HG03520 (cell line): ENCODE measurements around the gene AP4S1.
A peak's percentile ranks its signal among the peaks of the same experiment; 100 is the strongest.
"Not testable (repeated sequence)": the region's sequence is repeated elsewhere in the genome, so short reads cannot be mapped to it uniquely, and the experiment has no call there.

Experiments used
- ATAC-seq: cut with Tn5 transposase; IDR thresholded peaks from one replicate; pipeline ENCODE4 v1.9.1; 2021; ENCODE audit warnings: mild to moderate bottlenecking, moderate library complexity; ENCODE audit not compliant: unreplicated experiment

The AP4S1 gene

DNA sequence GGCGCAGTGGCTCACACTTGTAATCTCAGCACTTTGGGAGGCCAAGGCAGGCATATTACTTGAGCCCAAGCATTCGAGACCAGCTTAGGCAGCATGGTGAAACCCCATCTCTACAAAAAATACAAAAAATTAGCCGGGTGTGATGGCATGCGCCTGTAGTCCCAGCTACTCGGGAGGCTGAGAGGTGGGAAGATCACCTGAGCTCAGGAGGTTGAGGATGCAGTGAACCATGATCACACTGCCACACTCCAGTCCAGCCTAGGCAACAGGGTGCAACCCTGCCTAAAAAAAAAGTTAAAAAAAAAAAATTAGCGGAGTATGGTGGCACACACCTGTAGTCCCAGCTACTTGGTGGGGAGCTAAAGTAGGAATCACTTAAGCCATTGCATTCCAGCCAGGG, 21.4 kb upstream of the AP4S1 start:
- not testable (repeated sequence) for ATAC-seq

DNA sequence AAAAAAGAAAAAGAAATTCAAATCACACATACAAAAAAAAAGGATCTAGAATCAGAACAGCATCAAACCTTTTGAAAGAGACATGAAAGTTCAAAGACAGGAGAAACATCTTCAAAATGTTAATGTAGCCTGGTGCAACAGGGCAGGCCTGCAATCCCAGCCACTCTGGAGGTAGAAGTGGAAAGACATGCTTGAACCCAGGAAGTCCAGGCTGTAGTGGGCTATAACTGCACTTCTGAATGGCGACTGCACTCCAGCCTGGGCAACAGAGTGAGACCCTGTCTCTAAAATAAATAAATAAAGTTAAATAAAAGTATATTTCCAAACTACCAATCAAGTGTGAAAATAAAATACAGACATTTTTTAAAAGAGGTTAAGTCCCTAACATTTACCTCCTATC, 18.7 kb upstream of the AP4S1 start:
- no peak for ATAC-seq

DNA sequence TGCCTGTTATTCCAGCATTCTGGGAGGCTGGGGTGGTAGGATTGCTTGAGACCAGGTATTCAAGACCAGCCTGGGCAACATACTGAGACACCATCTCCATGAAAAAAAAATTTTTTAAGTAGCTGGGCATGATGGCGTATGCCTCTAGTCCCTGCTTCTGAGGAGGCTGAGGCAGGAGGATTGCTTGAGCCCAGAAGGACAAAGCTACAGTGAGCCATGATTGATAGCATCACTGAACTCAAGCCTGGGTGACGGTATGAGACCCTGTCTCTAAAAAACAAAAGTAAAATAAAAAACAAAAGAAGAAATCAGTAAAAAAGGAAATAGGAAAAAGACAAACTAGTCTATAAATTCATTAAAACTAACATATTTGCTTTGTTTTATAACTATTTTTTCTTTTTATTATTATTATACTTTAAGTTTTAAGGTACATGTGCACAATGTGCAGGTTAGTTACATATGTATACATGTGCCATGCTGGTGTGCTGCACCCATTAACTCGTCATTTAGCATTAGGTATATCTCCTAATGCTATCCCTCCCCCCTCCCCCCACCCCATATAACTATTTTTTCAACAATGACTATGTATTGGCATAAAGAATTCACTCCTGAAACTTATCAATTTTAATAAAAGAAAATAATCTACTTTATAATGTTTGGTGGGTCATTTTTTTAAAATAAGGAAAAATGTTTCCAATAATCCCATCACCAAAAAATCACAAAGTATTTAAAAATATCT, 15.4 kb upstream of the AP4S1 start:
- ATAC-seq: no peak

DNA sequence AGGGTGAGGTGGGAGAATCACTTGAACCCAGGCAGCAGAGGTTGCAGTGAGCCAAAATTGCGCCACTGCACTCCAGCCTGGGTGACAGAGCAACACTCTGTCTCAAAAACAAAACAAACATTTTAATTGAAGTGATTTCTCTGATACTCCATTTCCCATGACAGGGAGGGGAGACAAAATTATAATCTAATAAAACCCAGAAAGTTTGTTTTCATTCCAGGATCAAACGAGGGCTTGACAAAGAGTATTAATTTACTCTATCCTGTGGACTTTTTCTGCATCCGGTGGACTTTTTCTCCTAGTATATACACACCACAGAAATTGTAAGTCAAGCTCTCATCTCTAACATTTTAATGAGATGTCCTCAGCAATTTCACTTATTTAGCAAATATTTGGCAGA, 14.5 kb upstream of the AP4S1 start:
- no peak for ATAC-seq

DNA sequence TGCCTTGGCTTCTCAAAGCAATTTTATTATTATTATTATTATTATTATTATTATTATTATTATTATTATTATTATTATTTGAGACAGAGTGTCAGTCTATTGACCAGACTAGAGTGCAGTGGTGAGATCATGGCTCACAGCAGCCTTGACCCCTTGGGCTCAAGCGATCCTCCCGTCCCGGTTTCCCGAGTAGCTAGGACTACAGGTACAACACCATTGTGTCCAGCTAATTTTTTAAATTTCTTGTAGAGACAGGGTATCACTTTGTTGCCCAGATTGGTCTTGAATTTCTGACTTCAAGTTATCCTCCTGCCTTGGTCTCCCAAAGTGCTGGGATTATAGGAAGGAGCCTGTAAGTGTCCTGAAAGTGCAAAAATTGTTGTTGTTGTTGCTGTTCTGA, 11.6 kb upstream of the AP4S1 start:
- ATAC-seq: no peak

DNA sequence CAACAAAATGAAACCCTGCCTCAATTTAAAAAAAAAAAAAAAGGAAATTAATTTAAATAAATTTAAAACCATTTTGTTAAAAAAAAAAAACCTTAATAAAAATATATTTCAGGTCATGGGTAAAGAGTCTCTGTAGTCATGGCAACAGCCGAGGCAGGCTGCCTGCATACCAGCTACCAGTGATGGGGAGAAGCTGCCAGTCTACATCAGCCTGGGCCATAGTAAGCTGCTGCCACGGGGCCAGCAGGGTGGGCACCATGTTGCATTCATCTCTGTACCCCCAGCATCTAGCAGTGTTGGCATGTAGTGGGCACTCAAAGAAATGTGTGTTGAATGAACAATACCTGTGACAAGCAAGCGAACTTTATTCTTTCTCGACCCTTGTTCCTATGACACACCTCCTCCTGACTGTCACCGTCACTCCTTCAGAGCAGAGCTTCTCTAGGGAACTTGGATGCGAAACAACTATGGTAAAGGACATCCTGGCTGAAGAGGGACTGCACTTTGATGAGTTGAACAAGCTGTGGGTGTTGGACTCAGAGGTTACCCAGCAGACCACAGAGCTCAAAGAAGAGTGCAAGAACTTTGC, 7.3 kb upstream of the AP4S1 start:
- no peak for ATAC-seq

DNA sequence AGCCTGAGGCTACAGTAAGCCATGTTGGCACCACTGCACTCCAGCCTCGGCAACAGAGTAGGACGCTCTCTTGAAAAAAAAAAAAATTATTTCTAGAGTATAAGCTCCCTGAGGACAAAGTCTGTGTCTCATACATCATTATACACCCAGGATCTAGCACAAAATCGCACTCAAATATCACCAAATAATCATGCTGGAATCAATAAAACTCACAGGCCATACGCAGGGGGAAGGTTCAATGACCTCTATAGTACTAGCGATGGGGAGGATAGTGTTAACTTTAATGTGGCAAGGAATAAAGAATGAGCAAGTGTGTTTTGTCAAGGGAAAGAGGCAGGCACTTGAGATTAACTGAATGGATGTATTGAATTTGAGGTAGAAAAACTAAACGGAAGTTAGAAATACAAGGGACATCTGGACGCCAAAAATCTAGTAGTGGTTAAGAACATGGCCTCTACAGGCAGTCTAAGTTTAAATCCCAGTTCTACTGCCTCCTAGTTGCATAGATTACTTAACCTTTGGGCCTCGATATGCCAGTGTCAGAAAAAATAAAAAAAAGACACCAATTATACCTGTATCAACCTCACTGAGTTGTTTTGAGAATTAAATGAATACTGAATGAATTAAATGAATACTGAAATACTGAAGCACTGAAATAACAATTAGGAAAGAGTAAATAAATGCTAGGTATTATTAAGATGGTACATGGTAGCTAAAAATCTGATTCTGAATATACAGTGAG, 4.4 kb upstream of the AP4S1 start:
- no peak for ATAC-seq

DNA sequence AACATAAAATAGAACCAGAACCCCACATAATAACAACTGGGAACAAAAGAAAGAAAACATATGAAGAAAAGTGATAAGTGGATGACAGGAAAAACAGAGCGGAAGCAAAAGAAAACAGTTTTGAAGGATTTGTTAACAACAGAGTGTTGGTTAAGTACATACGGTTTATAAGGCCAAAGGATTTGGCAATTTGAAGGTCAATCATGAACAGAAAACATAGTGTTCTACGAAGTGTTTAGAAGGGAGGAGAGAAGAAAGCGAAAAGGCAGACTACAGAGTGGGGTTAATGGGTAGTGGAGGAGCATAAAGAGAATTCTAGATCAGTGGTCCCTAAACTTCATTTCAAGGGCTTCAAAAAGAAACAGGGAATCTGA, 3.9 kb upstream of the AP4S1 start:
- ATAC-seq: no peak

DNA sequence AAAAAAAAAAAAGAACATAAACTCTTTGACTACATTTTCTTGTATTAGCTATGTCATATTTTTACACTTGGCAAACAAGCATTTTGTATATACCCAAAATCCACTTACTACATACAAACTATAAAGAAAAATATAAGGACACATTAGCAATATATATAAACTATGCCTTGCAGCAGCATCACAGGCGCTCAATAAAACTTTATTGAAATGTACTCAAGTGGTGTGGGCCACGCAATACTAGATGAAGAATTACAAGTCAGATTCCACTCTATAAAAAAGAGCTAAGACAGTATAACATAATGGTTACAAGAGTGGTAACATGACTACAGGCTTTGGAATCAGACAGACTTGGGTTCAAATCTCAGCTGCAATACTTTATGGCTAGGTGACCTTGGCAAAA, 3.1 kb upstream of the AP4S1 start:
- no peak for ATAC-seq

DNA sequence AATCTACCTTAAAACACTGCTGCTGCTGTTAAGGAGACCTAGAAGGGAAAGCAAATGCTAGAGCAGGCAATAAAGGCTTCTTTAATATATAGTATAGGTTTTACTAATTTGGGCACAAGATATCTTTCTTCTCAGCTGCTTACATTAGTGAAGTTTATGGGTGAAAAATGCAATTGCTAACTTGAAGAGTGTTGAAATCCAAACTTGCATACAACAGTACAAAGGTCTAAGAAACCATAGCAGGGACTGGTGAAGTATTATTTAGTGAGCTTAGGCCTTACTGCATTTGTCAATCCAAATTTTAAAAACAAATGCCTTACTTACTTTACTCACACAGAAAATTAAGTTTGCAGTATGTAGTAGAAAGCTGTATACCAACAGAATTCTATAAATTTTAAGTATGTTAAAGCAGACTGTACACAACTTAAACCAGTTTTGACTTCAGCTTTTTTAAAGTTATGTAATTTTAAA, 1.4 kb upstream of the AP4S1 start:
- ATAC-seq: no peak

DNA sequence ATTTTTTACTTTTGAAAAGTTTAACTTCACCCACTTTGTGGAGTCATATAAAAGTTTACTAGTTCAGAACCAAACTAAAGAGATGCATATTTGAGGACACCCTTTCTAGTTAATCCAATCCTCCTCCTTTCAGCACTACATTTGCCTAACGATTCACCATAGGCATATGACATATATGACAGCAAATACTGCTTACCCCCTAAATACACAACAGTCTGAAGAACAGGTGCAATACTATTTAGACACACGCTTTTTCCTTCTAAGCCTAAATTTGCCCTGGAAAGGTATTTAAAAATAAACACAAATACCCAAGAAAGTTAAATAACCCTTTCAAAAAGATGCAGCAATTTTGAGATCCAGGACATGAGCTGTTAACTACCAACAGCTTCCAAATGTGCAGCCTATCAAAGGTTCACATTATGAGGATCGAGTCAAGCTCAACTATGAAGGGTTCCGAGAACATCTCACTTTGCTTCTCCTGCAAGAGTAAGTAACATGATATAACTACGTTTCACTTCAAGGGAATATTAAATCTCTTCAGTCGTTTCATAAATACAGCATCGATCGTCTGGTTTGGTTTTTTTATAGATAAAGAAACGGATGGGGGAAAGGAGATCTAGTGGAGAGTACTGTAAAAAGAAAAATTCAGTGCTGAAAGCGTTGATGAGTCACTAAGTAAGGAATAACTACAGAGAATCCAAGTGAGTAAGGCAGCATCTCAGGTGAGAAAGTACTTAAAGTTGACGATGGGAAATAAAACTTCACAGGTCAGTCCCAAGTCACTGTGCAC, 677 bp upstream of the AP4S1 start:
- no peak for ATAC-seq

DNA sequence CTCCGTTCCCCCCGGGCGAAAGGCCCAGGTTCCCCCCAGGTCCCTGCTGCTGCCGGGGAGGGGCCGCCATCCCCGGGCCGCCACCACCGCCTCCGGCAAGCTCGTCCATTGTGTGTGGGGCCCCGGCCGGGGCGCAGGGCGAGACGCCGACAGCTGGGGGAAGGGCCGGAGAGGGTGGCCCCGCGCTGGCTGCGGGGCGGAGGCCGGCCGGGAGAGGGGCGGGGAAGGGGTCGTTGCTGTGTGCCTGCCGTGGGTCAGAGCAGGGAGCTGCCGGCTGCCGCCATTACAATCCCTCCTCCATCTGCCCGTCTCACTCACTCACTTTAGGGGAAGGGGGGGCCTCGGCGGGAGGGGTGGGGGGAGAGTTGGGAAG, 614 bp downstream of the AP4S1 start, which contains the start of gene STRN3:
Gene STRN3, minus strand, starts transcription at position 303 of the 373 bp plus-strand sequence. Its CDS starts 194 bp downstream, at position 109.
- peak; percentile 24 for ATAC-seq

DNA sequence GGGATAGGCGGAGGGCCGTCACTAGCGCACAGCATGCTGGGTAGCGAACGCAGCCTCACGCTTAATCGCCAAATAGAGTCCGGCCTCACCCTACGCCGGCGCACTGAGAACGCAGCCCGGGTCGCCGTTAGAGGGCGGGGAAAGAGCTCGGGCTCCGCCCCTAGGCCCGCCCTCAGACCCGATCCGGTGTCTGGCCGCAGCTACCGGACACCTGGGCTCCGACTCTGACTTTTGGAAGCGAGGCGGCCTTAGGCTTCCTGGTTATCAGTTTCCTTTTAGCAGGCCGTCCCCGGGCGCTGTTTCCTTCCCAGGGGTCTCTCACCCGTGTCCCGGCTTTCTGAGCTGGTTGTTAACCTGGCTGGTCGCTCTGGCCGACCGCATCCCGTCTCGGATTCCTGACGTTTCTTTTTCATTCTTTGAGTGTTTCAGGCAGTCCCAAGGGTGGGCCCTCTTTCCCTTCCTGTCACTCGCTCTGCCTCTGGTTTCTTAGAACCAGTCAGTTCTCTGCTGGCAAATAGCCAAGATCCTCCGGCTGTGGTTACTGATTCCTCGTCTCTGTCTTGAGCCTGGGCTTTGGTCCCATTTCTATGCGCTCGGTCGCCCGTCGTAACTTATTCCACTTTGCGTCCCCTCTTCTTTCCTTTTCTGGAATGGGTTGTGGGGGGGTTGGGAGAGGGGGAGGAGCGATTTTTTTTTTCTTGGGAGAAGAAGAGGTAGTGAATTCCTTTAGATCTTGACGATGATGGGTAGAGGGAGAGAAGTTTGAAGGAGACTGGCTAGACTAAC, 1.2 kb downstream of the AP4S1 start:
- ATAC-seq: peak; percentile 90

DNA sequence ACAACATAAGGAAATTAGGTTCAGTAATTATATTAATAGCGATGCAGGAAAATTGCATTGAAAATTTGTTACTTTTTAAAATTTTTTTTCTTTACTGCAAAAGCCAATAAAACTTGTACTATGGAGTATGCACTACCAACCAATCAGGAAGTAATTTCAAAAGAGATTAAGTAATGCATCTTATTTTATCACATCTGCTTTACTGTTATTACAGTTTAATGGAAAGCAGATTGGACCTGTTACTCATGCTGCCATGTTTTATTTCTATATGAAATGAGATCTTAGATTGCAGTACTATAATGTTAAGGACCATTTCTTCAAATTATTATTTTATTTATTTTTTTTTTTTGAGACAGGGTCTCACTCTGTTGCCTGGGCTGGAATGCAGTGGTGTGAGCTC, 2.4 kb downstream of the AP4S1 start:
- no peak for ATAC-seq

DNA sequence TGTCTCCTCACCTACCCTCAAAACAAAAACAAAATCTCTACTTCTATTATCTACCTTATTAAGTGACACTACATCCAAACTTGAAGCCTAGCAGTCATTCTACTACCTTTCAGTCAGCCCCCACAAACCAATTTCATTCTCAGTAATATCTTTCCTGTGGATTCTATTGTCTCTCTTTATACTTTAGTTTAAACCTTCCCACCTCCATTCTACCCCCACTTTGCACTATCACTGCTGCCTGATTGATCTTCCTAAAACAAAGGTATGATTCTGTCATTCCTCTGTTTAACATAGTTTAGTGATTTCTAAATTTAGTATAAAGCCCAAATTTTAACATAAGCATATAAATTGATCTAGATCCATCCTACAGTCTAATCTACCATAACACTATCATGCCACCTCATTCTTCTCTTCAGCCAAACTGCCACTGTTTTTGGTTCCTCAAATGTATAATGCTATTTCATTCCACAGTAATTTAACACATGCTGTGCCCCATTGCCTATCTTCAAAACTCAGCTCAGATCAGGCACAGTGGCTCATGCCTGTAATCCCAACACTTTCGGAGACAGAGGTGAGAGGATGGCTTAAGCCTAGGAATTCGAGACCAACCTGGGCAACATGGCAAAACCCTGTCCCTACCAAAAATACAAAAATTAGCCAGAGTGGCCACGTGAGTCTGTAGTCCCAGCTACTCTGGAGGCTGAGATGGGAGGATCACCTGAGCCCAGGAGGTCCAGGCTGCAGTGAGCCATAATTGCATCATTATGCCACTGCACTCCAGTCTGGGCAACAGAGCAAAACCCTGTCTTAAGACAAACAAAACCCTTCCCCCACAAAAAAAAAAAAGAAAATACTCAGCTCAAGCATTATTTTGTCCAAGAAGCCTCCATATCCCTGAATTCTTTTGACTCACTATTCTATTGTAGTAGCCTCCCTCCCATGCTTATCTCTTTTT, 3.8 kb downstream of the AP4S1 start:
- no peak for ATAC-seq

DNA sequence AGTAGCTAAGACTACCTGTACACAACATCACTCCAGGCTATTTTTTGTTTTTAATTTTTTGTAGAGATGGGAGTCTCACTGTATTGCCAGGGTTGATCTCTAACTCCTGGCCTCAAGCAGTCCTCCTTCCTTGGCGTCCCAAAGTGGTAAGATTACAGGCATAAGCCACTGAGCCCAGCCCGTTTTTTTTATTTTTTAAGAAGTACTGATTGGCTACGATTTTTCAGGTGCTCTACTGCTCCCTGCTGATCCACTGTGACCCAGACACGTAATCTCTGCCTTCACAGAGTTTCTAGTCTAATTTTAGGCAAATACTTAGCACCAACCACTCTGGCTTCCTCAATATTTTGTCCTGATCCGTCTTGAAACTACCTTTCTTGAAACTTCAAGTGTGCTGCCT, 5.0 kb downstream of the AP4S1 start:
- ATAC-seq: no peak

DNA sequence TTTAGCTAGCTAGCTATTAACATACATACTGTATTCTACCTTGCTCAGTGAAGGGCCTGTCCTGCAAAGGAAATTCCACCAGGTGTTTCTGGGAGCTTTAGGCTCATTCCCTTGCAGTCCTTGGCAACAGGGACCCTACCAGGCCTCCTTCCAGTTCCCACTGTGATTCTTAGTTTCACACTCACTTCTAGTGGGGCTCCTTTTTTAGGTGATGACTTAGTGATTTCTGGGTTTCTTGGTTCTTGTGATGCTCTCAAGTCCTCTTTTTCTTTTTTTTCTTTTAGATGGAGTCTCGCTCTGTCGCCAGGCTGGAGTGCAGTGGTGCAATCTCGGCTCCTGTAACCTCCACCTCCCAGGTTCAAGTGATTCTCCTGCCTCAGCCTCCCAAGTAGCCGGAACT, 11.1 kb downstream of the AP4S1 start:
- ATAC-seq: no peak

DNA sequence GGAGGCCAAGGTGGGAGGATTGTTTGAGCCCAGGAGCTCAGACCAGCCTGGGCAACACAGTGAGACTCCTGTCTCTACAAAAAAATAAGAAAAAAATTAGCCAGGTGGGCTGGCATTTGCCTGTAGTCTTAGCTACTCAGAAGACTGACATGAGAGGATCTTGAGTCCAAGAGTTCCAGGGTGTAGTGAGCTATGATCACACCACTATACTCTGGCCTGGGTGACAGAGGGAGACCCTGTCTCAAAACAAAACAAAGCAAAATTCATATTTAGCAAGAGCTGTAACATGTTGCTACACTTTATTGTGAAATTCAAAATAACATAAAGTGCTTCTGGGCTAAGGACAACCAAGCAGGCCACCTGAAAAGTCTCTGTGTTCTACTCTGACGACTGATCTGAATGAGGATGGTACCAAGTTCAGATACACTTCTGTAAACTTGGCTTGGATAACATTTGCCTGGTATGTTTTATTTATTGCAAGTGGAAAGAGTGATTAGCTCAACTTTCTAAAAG, 12.3 kb downstream of the AP4S1 start:
- ATAC-seq: no peak

DNA sequence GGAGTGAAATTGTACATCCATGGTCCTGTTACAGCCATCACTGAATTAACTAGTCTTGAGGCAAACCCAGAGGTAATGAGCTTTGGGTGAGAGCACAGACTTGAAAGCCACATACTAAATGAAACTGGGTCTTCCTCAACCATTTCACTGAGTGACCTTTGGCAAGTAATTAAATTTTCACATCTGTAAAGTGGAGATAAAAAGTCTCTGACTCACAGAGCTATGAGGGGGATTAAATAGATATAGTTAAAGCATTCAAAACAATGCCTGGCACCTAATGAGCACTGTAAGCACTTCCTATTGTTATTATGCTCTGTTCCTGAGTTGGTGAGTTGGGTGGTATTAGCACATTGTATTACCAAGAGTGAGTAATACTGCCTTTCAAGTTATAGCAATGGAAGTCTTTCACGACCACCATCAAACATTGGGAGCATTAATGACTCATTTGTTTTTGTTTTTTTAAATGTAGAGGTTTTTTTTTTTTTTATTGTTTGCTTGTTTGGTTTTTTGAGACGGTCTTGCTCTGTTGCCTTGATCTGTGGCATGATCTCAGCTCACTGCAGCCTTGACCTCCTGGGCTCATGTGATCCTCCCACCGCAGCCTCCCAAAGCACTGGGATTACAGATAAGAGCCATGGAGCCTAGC, 13.2 kb downstream of the AP4S1 start:
- no peak for ATAC-seq
